ENCODE measurements around the gene ROR2. TPM values are rescaled to one million over a fixed set of nuclear protein-coding genes. Genes with fewer than 3 reads are reported as not detected.
"Not testable (repeated sequence)": the region's sequence is repeated elsewhere in the genome, so short reads cannot be mapped to it uniquely, and the experiment has no call there.

Gene ROR2
- polyA plus RNA-seq, 4 donors = 16.6 to 29.1 (median 19.8) TPM

DNA sequence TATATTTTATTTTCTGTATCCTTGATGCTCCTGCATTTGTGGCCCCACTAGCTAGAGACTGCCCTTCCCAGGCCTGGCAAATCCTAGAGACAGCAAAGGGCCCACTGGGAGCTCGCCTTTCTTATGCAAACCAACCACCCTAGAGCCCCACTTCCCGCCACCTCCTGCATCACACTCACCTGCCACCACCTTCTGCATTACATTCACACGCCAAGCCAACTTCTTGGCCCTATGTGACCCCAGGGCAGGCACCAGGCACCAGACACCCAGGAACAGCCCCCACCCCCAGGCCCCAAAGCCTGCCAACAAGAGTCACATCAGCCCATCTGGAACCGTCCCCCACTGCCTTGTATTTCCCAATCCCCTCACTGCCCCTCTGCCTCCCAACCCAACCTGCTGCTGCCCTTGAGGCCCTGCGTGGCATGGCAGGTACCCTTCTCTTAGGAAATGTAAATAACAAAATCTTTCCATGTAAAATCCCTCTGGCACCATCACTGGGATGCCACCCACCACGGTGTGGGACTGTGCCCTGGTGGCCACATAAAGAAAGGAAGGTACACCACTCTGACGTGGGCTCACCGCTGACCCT, 22.0 kb downstream of the ROR2 start:
- no peak for DNase-seq (ENCODE audit: low read depth in 4 of 4, low spot score in 3 of 4)

DNA sequence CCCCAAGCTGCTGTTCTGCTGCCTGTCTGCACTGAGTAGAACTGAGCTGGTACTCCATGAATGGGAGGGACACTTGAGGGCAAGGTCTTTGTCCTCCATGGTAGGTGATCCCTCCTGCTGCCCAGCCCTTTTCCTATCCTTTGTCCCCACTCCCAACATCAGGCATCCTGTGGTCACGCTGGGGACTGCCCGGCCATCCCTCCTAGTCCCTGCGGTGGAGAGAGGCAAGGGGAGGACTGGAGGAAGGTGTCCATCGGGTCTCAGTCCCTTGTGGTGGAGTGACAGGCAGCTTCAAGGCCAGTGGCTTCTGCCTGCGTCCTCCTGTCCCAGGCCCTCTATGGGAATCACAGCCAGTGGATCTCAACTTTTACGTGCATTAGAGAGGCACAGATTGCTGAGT, 25.9 kb downstream of the ROR2 start:
- DNase-seq (ENCODE audit: low read depth in 4 of 4, low spot score in 3 of 4) = no peak

DNA sequence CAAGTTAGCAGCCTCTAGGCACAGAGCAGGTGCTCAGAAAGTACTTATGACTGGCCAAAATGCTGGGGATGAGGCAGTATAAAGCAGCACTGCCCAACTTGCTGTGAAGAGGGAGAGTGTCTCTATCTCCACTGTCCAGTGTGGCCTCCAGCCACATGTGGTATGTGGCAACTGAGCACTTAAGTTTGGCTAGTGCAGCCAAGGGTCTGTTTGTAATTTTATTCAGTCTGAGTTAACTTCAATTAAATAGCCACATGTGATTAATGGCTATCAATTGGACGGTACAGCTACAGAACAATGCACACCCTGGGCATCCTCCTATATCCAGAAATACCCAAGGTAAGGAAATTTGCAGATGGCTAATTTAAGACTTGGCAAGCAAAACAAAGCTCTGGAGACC, 26.9 kb downstream of the ROR2 start:
- DNase-seq (ENCODE audit: low read depth in 4 of 4, low spot score in 3 of 4) = no peak

DNA sequence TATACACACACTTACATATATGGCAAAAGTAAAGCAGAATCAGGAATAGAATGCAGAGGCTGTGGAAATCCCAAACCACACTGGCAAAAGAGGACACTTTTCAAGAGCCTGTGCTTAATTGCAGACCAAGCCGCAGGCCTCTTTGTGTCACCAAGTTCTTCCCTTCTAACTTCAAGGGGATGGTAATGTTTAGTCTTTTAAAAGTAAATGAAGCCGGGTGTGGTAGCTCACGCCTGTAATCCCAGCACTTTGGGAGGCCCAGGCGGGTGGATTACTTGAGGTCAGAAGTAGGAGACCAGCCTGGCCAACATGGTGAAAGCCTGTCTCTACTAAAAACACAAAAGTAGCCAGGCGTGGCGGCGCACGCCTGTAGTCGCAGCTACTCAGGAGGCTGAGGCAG, 28.7 kb downstream of the ROR2 start:
- DNase-seq (ENCODE audit: low read depth in 4 of 4, low spot score in 3 of 4) = no peak

DNA sequence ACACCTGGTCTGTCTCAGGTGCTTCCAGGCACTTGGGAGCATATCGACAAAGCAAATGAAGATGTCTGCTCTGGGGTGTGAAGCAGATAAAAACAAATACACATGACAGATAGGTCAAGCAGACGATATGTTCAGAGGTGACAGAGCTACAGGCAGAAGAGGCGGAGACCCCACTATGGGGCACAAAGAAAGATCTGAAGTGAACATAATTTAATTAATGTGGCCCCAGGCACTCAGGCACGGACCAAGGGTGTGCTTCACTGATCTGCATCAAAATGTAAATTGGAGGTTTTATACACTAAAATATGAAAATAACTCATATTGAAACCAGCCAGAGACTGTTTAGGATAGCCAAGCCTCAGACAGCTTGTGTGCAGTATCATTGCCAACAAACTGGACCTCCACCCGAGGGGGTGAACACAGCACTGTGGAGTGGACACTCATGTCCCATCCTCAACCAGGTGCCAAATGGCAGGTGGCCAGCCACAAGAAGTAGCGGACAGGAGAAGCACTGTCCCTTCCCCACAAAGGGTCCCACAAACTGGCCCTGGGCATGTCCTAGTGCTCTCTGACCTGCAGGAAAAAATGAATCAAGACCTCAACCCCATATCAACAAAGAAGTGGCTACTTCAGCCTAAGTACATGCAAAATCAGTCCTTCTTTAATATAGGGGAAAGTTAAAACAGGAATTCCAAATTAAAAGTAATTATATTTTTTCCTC, 29.2 kb downstream of the ROR2 start:
- no peak for DNase-seq (ENCODE audit: low read depth in 4 of 4, low spot score in 3 of 4)

DNA sequence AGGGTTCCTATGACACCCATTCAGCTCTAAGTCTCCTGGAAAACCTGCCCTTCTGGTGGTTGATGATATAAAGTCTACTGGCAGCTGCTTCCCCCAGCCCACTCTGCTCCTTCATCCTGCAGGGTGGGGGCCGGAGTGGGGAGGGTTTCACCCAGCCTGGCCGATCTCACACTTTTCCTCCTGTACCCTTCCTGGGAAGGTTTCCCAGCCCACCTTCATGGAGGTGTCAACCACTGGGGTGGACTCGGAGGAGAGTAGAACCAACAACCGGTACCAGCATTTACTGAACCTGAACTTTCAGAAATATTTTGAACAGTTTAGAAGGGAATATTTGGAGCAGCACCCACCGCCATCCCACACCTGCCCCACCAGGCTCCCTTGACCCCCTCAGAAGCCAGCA, 30.4 kb downstream of the ROR2 start:
- no peak for DNase-seq (ENCODE audit: low read depth in 4 of 4, low spot score in 3 of 4)

DNA sequence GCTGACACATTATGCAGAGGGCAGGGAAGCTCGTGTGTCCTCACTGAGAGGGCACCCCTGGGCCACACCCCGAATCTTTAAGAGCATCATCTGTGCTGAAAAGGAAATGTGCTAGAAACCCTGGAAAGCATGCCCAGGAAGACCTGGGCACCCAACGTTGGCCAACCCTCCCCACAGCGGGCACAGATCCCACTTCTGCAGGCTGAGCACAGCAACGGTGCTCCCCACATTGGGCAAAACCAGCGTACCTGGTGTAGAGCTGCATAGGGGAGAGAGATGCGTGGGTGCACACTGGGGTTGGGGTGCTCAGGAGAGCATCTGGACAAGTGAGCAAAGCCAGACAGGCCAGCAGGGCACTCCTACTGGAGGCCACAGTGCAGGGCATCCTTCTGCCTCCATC, 32.6 kb downstream of the ROR2 start:
- DNase-seq (ENCODE audit: low read depth in 4 of 4, low spot score in 3 of 4) = no peak

DNA sequence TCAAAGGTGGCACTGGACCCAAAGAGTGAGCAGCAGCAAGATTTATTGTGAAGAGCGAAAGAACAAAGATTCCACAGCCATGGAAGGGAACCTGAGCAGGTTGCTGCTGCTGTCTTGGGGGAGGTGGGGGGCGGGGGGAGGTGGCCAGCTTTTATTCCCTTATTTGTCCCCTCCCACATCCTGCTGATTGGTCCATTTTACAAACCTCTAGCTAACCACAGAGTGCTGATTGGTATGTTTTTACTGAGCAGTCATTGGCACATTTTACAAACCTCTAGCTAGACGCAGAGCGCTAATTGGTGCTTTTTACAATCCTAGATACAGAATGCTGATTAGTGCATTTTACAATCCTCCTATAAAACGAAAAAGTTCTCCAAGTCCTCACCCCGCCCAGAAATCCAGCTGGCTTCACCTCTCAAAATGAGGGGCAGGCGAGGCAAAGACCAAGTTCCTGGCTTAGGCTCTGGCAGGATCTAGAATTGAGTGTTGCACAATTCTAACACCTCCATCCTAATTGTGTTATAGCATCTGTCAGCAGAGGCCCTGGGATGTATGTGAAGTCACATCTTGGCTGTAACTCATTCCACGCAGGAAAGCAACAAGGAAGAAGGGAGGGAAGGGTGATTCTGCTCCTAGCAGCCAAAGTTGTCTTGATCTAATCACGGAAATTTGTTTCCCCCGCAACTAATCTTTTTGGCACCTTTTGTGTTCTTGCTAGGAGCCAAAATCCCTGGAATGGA, 34.3 kb downstream of the ROR2 start:
- no peak for DNase-seq (ENCODE audit: low read depth in 4 of 4, low spot score in 3 of 4)

DNA sequence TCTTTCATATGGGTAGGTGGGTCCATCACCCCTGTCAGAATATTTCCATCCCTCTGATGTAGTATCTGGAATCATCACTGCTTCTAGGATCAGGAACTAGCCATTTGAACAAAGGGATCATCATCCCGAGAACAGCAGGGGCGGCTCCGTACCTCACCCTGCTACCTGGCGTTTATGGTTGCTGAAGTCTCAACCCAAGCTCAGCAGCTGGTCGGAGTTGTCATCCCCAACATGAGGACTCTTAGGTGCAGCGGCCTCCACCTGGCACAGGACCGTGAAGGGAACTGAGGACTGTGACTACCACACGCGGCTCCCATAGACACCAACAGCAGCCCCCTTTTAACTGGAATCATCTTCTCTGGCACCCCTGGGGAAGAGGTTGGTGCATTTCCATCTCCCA, 35.1 kb downstream of the ROR2 start:
- DNase-seq (ENCODE audit: low read depth in 4 of 4, low spot score in 3 of 4) = no peak

DNA sequence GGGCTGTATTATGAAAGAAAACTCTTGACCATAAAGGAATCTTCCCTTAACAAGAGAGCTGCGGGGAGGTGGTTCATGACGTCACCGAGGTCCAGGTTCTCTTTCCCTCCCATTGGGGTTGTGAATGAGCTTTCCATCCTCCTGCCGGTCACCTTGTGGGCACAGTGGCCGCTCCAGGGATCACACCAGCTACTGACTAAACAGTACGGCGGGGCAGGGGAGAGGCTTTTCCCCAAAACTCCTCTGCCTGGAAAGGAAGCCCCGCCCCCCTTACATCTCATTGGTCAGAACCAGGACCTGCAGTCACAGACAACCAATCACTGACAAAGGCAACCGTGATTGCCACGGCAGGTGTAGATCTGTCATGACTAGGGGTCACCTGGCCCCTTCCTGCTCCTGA, 35.6 kb downstream of the ROR2 start:
- no peak for DNase-seq (ENCODE audit: low read depth in 4 of 4, low spot score in 3 of 4)

DNA sequence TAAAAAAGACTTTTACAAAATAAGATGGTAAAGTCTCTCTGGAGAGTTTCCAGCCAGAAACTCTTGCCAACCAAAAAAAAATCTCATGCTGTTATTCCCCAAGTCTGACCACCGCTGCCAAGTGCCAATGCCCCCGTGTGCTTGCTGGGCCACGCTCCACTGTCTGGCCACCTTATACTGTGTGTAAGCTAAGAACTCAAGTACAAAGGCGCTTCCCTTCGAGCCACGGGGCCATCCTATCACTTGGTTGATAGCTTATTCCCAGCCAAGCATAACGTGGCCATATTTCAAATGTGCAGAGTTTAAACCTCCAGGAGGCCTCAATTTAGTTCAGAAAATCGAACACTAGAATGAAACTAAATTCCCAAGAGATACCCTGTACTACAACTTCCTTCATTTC, 36.0 kb downstream of the ROR2 start:
- DNase-seq (ENCODE audit: low read depth in 4 of 4, low spot score in 3 of 4) = no peak

DNA sequence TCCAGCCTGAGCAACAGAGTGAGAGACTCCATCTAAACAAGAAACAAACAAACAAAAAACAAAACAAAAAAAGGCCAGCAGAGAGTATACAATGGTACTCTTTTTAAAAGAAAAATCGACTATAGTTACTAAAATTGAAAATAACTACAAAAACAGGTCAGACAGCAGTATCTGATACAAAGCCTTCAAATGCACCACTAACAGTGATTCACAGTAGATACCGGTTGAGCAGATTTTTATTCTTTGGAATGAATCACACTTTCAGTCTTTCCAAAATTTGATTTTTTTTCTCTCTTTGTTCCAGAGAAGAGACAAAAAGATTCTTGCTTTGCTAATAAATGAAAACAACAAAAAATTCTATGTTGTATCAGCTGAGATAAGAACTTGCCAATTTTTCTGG, 36.9 kb downstream of the ROR2 start:
- no peak for DNase-seq (ENCODE audit: low read depth in 4 of 4, low spot score in 3 of 4)

DNA sequence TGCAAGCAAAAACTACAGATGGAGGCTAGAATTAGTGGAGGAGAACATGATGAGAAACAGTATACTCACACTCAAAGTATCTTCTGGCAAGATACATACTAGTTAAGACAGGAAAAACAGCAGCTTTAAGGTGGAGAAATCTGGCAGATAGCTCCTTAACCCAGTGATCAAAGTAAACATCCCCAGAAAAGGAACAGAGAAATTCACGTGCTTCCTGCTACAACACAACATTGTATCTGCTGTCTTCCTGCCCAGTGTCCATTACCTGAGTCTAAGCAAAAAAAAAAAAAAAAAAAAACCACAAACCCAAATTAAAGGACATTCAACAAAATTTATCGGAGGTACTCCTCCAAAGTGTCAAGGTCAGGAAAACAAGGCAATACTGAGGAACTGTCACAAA, 38.4 kb downstream of the ROR2 start:
- no peak for DNase-seq (ENCODE audit: low read depth in 4 of 4, low spot score in 3 of 4)

DNA sequence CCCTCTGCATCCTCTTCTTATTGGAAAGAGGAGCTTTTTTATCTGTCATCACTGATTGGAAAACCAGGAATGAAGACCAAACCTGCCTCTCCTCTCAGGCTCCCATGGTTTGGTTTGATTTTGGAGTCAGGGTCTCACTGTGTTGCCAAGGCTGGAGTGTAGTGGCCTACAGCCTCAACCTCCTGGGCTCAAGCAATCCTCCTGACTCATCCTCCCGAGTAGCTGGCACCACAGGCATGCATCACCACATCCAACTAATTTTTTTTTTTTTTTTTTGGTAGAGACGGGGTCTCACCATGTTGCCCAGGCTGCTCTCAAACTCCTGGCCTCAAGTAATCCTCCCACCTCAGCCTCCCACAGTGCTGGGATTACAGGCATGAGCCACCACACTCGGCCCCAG, 40.8 kb downstream of the ROR2 start:
- not testable (repeated sequence) for DNase-seq (ENCODE audit: low read depth in 4 of 4, low spot score in 3 of 4)

DNA sequence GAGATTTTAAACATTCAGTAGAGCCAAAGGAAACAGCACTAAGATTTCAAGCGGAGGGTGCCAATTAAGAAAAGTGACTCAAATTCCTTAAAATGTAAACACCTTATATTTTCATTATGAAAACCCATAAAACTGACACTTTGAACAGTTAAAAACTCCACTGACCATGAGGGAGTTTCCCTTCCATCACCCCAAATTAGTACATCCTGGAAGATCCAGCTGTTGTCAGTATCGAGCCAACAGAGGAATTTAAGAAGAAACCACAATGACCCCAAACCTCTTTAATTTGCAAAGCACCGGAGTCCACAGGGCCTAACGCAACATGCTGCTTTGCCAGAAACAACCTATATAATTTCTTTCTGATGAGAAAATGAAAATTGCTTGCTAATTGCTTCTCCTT, 41.3 kb downstream of the ROR2 start:
- no peak for DNase-seq (ENCODE audit: low read depth in 4 of 4, low spot score in 3 of 4)

DNA sequence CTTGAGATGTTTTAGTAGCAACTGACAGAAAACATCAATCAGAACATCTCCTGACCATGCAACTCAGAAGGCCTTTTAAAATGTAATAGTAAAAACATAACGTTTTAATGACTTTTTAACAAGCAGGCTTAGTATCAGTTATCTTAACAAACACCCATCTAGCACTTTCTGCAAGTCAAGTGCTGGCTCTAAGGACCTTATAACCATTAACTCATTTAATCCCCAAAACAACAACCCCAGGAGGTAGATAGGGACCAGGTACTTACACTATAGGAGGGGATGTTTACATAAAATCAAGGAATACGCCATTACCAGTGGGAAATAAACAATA, 41.8 kb downstream of the ROR2 start:
- DNase-seq (ENCODE audit: low read depth in 4 of 4, low spot score in 3 of 4) = no peak

DNA sequence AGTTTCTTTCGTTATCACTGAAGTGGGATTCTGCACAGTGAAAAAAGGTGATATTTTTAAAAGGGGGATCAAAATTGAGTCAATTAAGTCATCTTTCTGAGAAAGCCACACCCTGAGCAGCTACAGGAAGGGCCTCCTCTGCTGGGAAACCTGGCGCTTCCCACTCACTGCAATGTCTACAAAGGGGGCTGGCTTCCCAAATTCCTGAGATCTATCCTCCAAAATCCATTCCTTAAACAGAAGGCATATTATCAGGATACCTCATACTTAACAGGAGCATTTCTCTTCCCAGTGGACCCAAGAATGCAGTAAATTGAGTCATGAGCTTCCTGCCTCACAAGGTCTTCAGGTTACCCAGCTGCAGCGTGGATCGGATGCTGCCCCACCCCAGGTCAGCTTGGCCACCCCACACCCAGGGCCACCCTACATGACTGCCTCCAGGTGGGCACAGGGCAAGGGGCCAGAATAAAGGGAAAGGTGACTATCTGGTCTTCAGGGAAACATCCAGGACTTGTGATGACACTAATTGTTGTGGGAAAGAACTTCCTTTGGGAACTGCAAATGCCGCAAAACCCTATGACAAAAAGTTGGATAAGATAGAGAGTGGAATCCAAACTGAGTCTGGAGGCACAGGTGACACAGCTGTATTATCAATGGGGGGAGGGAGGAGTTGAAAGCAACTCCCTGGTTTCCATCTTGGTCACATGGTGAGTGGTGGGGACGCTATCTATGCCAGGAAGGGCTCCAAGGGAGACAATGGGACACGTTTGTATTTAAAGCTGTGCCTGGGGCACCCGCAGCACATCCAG, 42.3 kb downstream of the ROR2 start:
- DNase-seq (ENCODE audit: low read depth in 4 of 4, low spot score in 3 of 4) = no peak

DNA sequence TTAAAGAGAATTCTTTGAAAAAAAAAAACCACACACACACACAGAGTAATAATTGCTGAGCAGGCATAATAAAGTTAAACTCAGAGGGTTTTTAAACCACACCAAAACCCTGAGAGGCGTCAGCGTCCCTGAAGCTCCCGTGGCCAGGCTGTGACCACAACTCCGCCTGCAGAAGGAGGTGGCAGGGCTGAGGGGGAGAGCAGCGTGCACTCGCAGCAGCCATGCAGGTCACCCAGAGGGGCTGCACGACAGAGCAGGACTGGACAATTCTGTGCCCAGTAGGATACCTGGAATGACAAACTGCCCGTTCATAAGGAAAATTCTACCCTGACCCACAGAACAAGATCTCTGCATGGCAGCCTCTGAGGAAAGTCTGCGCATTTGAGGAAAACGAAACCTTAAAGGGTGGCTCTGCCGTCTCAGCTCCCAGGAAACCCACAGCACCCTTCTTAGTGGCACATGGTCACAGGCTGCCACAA, 44.0 kb downstream of the ROR2 start:
- DNase-seq (ENCODE audit: low read depth in 4 of 4, low spot score in 3 of 4) = no peak

DNA sequence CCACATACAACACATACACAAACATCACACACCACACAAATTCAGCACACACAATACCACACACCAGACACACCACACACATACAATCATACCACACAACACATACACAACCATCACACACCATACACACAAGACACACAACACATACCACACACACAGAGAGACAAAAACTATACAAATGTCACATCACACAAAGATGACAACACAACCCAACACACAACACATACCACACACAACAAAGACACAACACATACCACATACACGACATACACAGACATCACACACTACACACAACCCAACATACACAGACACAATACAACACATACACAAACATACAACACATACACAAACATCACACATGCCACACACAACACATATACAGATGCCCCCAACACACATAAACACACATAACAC, 44.8 kb downstream of the ROR2 start:
- no peak for DNase-seq (ENCODE audit: low read depth in 4 of 4, low spot score in 3 of 4)

DNA sequence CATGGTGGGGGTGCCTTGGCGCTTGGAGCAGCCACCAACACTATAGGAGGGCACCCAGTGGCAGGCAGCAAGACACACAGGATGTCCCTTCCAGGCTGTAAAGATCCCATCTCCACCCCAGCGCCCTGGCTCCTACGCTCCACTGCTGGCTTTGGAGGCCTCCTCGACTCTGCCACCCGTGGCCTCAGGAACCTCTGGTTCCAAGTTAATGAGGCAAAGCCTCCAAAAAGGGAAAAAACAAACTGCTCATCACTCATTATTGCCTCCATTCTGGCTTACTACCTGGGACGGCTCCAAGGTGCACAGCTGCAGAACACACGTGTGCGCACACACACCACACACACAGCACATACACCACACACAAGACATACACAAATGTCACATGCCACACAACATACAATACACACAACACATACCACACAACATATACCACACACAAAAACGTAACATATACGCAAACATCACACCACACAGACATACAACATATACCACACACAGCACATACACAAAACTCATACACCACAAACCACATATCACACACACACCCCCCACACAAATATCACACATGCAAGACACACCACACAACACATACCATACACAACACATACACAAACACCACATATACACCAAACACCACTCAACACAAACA, 45.3 kb downstream of the ROR2 start:
- no peak for DNase-seq (ENCODE audit: low read depth in 4 of 4, low spot score in 3 of 4)
